Activated naive CD8-positive, alpha-beta T cell treated with anti-CD3 and anti-CD28 coated beads, Interleukin-2, amount 10 ng/mL, durations not matched to agents 7 days and 5 days (primary cell): ENCODE measurements around the gene CABLES2. TPM values are rescaled to one million over a fixed set of nuclear protein-coding genes. Genes with fewer than 3 reads are reported as not detected.

ENCODE experiments used
- ATAC-seq: fragments of 150-1000 bp; cut with Tn5 transposase; one replicate; pipeline ENCODE4 v1.10.0; 2021; ENCODE audit warnings: low read depth, moderate library complexity
- POLR2A ChIA-PET: fragments of 350-600 bp; sonication (Branson Sonifier 250); formaldehyde crosslinking; loops from one replicate; lab custom pipeline; 2021; ENCODE audit warnings: antibody characterized with exemption; lab: Charles Lee
- DNase-seq: peaks from one replicate; pipeline ENCODE4 v3.0.0; 2021
- H3K27ac Mint-ChIP-seq: one replicate; pipeline ENCODE4 v1.8.0; 2022; ENCODE audit warnings: mild to moderate bottlenecking, mixed read lengths
- H3K27me3 Mint-ChIP-seq: one replicate; pipeline ENCODE4 v1.8.0; 2022; ENCODE audit warnings: mild to moderate bottlenecking, moderate library complexity, mixed read lengths
- H3K36me3 Mint-ChIP-seq: one replicate; pipeline ENCODE4 v1.8.0; 2021; ENCODE audit warnings: mild to moderate bottlenecking, mixed read lengths
- H3K4me1 Mint-ChIP-seq: one replicate; pipeline ENCODE4 v1.8.0; 2021; ENCODE audit warnings: mixed read lengths
- H3K4me3 Mint-ChIP-seq: one replicate; pipeline ENCODE4 v1.8.0; 2022; ENCODE audit warnings: mild to moderate bottlenecking, moderate library complexity, mixed read lengths
- H3K9me3 Mint-ChIP-seq: one replicate; pipeline ENCODE4 v1.8.0; 2021; ENCODE audit warnings: mixed read lengths
- total RNA-seq, 2 experiments: library from RNA; stranded (reverse); gene quantifications; one replicate each; pipeline ENCODE4 v1.2.3, GENCODE V29; 2021

Gene CABLES2
- total RNA-seq, 2 experiments from 2014 or later: 12.1 to 14.4 TPM

DNA sequence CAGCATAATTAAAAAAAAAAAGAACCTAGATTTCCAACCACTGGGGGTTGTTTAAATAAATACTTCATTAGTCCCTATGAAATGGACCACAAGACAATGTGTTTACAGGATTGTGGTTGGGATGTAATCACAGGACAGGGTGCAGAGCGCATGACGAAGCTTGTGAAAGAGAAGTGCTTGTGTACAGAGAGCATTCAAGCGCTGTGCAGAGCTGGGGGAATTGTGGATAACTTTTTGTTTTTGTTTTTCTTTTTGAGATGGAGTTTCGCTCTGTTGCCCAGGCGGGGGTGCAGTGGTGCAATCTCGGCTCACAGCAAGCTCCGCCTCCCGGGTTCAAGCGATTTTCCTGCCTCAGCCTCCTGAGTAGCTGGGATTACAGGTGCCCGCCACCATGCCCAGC is 62.3 kb downstream of the CABLES2 start:
- ATAC-seq (no peak), DNase-seq (no peak)
- Mint-ChIP-seq H3K27ac (no peak overlapping the region), H3K9me3 (peaks cover 7% of the 10 kb centered on the region), H3K4me3 (no peak overlapping the region), H3K4me1 (peaks cover 2% of the 10 kb centered on the region), H3K27me3 (no peaks in the 10 kb centered on the region), H3K36me3 (no peaks in the 10 kb centered on the region)
- POLR2A ChIA-PET: no interaction called here

DNA sequence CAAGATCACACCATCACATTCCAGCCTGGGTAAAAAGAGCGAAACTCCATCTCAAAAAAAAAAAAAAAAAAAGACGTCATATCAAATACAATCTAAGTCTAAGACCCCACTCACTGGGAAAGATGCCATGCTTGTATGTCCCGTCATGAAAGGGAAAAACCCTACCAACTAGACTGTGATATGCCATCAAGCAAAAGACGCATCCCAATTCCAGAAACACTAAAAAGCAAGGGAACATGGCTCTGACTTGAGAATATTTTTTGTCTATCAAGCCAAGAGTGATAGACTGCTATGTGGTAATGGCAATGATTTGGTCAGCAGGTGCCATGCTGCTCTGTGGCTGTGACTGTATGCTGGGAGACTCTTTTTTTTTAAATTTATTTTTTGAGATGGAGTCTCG is 63.0 kb downstream of the CABLES2 start:
- Mint-ChIP-seq H3K4me1 (no peaks in the 10 kb centered on the region), H3K4me3 (no peak overlapping the region), H3K36me3 (peaks cover 1% of the 10 kb centered on the region), H3K27me3 (no peaks in the 10 kb centered on the region), H3K27ac (no peak overlapping the region), H3K9me3 (peaks cover 5% of the 10 kb centered on the region)
- ATAC-seq: no peak
- DNase-seq: no peak
- POLR2A ChIA-PET: no interaction called here

DNA sequence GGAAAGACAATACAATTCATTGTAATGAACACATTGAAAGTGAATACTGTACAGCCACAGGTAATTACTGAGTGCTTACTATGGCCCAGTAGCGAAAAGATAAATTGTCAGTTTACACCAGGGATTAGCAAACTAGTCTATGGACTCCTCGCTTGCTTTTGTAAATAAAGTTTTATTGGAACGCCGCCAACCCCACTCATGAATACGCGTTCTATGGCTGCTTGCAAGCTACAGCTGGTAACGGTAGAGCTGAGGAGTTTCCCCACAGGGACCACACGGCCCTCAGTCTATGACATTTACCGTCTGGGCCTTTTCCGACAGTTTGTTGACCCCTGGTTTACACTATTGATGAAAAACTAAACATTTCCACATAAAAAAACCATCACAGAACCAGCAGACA is 64.2 kb downstream of the CABLES2 start:
- H3K4me3 Mint-ChIP-seq: no peak overlapping the region
- ATAC-seq (no peak), DNase-seq (no peak)
- no peaks in the 10 kb centered on the region for H3K4me1 Mint-ChIP-seq
- H3K27me3 Mint-ChIP-seq: no peaks in the 10 kb centered on the region
- POLR2A ChIA-PET: no interaction called here
- no peak overlapping the region for H3K27ac Mint-ChIP-seq
- H3K9me3 Mint-ChIP-seq: no peaks in the 10 kb centered on the region
- peaks cover 1% of the 10 kb centered on the region for H3K36me3 Mint-ChIP-seq

DNA sequence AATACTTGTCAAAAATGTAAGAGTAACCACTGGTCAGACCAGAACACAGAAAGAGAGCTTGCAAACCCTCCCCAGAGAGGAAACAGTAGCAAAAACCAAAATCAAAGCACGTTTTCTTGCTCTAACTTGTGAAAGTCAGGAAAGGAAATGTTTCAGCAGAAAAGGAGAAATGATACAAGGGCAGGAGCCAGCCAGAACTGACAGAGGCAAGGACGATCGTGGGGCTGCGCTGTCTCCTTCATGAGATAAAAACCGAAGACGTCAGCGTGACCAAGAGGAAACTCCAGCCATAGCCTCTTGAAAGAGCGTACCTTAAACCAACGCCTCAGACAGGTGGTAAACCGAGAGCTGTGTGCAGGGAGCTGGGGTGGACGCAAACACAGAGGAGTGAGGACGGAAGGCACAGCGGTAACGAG is 67.4 kb downstream of the CABLES2 start:
- H3K9me3 Mint-ChIP-seq: no peaks in the 10 kb centered on the region
- POLR2A ChIA-PET: no interaction called here
- H3K36me3 Mint-ChIP-seq: peaks cover 1% of the 10 kb centered on the region
- DNase-seq: no peak
- no peak overlapping the region for H3K27ac Mint-ChIP-seq
- no peak for ATAC-seq
- no peak overlapping the region for H3K4me3 Mint-ChIP-seq
- H3K27me3 Mint-ChIP-seq: peaks cover 1% of the 10 kb centered on the region
- H3K4me1 Mint-ChIP-seq: no peaks in the 10 kb centered on the region

Other genes with a start within 250 kb of the CABLES2 start
- gene MTG2, start 224.3 kb downstream of the CABLES2 start, total RNA-seq: 10 to 100 TPM; 34.9 to 39.5 TPM
- gene HRH3, start 187.0 kb downstream of the CABLES2 start, total RNA-seq: not detected
- gene OSBPL2, start 168.8 kb downstream of the CABLES2 start, total RNA-seq: 10 to 100 TPM; 47.2 to 49.5 TPM
- gene ADRM1, start 104.3 kb downstream of the CABLES2 start, total RNA-seq: 10 to 100 TPM; 72.4 to 74.6 TPM
- under 1 TPM; 0.54 to 0.80 TPM for gene LAMA5, start 40.0 kb downstream of the CABLES2 start, total RNA-seq
- gene RPS21, start 20.2 kb downstream of the CABLES2 start, total RNA-seq: 1,000 to 10,000 TPM; 2,045 to 2,157 TPM
- gene RBBP8NL, start 20.3 kb upstream of the CABLES2 start, total RNA-seq: not detected
- not detected for gene GATA5, start 68.7 kb upstream of the CABLES2 start, total RNA-seq
- 10 to 100 TPM; 57.5 to 61.9 TPM for gene SLCO4A1, start 235.2 kb upstream of the CABLES2 start, total RNA-seq